GM18517 (cell line): Measurements from ENCODE around the gene KNDC1.
"Not testable (repeated sequence)": the region's sequence is repeated elsewhere in the genome, so short reads cannot be mapped to it uniquely, and the experiment has no call there.

Experiments
- ATAC-seq: cut with Tn5 transposase; IDR thresholded peaks from one replicate; pipeline ENCODE4 v1.9.1; 2021; ENCODE audit warnings: mild to moderate bottlenecking, moderate library complexity; ENCODE audit not compliant: unreplicated experiment

Gene KNDC1

GRCh38 chr10:133215586-133215985 is 55.6 kb downstream of the KNDC1 start:
- no peak for ATAC-seq

GRCh38 chr10:133216776-133217175 is 56.8 kb downstream of the KNDC1 start:
- no peak for ATAC-seq

- no peak for ATAC-seq
These were observed 58.0 kb downstream of the KNDC1 start for GRCh38 chr10:133217800-133218589.

DNA sequence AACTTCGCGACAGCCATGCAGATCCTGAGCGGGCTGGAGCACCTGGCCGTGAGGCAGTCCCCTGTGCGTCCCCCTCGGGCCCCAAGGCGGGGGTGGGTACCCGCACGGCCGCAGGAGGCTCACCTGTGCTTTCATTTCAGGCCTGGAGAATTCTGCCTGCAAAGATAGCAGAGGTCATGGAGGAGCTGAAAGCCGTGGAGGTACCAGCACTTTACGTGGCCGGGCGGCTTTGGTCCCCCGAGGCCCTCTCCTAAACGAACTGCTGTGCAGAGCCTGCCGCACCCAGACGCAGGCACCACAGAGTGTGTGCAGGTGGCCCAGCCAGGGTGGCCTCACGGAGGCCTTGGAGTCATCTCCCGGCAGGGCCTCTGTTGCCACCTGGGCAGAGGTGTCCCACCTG is 58.9 kb downstream of the KNDC1 start:
- no peak for ATAC-seq

DNA sequence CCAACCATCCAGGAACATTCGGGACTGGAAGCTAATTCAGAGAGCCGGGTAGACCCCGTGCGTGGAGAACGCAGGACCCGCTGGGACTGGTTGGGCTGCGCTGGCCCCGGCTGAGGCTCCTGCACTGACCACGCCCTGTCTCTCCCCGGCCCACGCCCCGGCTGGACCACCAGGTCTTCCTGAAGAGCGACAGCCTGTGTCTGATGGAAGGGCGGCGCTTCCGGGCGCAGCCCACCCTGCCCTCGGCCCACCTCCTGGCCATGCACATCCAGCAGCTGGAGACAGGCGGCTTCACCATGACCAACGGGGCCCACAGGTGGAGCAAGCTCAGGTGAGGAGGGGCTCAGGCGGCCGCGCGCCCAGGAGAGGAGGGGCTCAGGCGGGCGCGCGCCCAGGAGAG is 59.8 kb downstream of the KNDC1 start:
- no peak for ATAC-seq

DNA sequence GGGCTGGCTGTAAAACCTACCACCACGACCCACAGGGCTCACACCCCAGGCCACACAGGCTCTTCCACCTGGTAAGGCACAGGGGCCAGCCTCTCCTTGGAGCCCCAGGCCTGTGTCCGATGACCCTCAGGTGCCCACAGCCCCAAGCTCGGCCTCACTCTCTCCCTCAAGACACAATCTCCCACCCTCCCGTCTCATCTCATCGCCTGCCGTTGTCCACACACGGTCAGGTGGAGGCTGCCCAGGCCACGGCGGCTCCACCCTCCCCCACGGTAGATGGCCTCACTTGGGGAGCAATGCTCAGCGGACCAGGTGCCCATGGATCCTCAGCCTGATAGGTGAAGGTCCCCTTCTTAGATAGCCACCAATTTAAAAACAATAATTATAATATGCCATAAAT is 61.3 kb downstream of the KNDC1 start:
- ATAC-seq: no peak

DNA sequence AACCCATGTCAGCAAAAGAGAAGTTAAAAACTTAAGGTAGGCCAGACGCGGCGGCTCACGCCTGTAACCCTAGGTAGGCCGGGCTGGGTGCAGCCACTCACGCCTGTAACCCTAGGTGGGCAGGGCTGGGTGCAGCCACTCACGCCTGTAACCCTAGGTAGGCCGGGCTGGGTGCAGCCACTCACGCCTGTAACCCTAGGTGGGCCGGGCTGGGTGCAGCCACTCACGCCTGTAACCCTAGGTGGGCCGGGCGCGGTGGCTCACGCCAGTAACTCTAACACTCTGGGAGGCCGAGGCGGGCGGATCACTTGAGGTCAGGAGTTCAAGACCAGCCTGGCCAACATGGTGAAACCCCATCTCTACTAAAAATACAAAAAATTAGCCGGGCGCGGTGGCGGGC is 61.7 kb downstream of the KNDC1 start:
- ATAC-seq: not testable (repeated sequence)

DNA sequence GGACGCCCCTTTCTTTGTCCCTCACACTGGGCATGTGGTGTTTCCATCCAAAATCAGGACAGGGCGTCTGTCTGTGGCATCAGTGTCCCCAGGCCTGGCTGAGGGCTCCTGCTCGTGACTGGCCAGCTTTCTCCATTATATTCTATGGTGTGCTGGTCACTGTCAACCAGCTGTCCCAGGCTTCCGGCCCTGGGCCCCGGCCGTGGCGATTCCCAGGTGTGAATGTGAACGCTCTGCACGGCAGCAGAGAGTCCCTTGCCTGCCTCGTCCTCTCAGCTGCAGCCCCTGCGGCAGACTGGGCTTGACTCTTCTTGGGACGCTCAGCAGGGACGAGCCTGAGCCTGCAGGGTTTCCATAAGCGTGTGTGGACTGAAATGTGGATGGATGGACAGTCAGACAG is 64.1 kb downstream of the KNDC1 start:
- ATAC-seq: no peak

- no peak for ATAC-seq
These were observed 64.8 kb downstream of the KNDC1 start for GRCh38 chr10:133224756-133225372.

DNA sequence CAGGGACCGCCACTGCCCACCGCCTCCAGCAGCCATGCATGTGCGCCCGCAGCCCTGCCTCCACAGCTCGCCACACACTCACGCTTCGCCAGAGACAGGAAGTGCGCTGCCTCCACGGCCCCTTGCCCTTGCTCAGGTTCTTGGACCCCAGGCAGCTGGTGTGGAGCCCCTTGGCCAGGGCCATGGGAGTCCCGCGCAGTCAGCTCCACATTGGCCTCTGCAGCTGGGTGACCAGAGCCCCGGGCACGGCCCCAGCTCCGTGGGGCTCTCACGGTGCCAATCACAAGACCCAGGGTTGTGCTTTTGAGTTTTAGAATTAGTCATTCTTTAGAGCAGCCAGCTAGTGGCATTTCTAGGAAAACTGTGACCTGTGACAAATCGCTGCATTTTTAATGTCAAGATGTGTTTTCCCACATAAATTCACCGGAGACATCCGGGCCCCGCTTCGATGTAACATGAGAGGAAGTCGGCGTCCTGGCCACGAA is 65.7 kb downstream of the KNDC1 start:
- no peak for ATAC-seq

DNA sequence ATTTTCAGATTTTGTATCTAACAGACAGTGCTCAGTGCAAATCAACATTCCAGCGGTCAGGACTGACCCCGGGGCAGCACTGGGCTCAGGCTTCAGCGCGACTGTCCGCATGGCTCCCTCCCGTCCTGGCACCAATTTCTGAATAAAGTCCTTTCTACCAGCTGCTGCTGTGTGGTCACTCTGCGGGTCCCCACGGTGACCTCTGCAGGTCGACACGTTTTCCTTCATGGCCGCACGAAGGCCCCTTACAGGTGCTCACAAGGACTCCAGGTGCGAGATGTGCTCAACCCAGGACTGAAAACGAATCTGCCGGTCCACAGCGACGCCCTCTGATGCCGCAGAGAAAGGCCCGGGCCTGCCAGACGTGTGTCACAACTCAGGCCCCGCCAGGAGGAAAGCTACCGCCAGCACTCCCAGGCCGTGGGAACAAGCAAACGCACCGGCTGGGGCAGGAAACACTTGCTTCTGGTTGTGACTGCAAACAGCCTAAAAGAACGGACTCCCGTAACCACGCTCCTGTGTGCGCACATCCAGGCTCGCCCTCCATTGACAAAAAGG is 66.3 kb downstream of the KNDC1 start:
- no peak for ATAC-seq

DNA sequence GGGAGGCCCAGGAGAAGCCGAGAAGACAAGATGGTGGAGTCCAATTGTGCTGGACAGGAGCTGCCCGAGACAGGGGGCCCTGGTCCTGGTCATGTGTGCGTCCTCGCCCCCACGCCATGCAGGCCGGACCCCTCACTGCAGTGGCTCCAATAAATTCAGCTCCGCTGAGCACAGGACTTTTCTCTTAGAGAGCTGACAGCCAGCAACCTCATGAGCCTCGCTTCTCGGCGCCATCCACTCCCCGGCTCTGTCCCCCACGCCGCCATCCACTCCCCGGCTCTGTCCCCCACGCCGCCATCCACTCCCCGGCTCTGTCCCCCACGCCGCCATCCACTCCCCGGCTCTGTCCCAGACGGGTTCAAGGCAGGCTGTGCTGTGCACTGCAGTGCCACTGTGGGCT is 67.2 kb downstream of the KNDC1 start:
- no peak for ATAC-seq

- no peak for ATAC-seq
These were observed 69.4 kb downstream of the KNDC1 start for GRCh38 chr10:133229265-133230043.

- no peak for ATAC-seq
These were observed 70.0 kb downstream of the KNDC1 start, which contains the start of gene UTF1 for GRCh38 chr10:133230044-133230361. Gene UTF1, plus strand, starts transcription at chr10:133230217. Its CDS starts 72 bp downstream, at chr10:133230289.

DNA sequence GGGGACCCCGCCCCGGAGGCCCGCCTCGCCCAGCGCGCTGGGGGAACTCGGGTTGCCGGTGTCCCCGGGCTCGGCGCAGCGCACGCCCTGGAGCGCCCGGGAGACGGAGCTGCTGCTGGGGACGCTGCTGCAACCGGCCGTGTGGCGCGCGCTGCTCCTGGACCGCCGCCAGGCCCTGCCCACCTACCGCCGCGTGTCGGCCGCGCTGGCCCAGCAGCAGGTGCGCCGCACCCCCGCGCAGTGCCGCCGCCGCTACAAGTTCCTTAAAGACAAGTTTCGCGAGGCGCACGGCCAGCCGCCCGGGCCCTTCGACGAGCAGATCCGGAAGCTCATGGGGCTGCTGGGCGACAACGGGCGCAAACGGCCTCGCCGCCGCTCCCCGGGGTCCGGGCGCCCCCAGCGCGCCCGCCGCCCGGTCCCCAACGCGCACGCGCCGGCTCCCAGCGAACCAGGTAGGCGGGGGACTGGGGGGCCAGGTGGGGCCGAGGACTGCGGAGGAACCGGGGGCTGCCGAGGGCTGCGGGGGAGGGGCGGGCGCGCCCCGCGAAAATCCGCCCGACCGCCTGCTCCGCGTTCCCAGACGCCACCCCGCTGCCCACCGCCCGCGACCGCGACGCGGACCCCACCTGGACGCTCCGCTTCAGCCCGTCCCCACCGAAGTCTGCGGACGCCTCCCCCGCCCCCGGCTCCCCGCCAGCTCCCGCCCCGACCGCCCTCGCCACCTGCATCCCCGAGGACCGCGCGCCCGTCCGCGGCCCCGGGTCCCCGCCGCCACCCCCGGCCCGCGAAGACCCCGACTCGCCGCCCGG is 70.6 kb downstream of the KNDC1 start:
- no peak for ATAC-seq

DNA sequence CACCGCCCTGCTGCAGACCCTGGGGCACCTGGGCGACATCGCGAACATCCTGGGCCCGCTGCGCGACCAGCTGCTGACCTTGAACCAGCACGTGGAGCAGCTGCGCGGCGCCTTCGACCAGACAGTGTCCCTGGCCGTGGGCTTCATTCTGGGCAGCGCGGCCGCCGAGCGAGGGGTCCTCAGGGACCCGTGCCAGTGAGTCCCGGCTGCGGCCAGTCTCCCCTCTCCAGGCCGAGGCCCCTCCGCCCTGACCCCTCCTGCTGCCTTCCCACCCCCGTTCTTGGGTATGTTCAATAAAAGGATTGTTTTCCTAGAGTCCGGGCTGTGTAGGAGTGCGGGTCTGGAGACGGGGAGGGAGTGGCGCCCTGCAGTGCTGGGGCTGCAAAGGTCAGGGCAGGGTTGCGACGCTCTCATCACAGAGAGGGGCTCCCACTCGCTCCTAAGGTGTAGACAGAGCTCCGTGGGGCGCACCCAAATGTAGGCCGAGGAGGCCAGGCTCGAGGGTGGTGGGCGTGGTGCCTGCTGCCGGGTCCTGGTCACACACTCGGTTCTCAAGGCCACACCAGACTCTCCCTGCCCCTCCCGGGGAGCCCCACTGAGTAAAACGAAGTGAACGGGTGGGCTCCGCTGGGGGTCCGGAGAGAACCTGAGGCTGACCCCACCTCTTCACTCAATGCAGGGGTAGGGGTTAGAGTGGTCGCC is 71.4 kb downstream of the KNDC1 start:
- ATAC-seq: no peak

DNA sequence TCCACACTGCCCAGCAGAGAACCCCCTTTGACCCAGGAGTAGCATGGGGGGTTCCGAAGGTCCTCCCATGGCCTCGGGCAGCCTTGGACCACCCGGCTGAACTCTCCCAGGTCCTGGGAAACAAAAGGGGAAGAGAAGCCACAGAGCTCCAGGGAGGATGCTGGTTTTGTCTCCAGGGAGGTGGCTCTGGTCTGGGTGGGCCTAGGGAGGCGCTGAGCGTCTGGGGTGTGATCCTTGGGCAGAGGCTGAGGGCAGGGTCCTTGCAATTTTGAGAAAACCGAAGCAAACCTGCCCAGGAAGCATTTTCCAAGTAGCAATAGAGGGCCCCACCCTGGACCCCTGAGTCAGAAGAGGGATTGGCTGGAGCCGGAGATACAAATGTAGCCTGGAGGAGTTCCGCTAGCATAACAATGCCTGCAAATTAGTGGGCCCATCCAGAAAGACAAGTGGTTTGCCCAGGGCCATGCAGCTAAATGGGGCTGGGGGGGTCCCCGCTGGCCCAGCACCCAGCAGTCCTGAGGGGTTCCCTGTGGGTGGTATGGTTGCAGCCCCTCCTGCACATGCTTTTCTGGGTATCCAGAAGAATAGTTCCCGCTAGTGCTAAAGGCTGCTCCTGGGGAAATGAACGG is 72.0 kb downstream of the KNDC1 start:
- no peak for ATAC-seq

GRCh38 chr10:133234796-133235195 is 74.8 kb downstream of the KNDC1 start:
- not testable (repeated sequence) for ATAC-seq

DNA sequence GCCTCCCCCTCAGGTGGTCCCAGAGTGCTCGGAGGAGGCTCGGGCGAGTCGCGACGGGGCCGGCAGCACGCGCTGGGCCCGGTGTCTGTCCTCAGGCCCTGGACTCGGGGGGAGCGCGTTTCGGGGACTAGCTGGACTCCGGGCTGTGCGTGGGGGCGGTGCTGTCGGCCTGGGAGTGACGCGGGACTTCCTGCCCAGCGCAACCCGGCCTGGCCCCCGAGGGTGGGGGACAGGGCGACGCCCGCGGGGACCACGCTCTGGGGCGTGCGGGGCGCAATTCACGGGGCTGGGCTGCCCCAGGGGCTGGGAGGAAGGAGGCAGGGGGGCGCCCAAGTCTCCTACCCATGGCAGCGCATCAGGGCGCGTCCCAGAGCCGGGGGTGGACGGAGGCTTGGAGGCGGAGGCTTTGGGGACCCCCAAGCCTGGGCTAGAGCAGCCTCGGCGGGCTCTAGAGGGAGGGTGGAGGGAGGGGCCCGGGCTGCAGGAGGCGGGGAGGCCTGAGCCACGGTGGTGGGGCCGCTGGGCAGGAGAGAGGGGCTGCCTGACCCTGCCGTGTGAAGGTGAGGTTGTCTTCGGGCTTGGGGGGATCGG is 75.3 kb downstream of the KNDC1 start:
- no peak for ATAC-seq
